ENCODE results near the gene GRIN2A. TPM values are rescaled to one million over a fixed set of nuclear protein-coding genes. Genes with fewer than 3 reads are reported as not detected.
"Not testable (repeated sequence)": the region's sequence is repeated elsewhere in the genome, so short reads cannot be mapped to it uniquely, and the experiment has no call there.

Gene GRIN2A
- total RNA-seq, 2 donors from 2014 or later, result not detected

DNA sequence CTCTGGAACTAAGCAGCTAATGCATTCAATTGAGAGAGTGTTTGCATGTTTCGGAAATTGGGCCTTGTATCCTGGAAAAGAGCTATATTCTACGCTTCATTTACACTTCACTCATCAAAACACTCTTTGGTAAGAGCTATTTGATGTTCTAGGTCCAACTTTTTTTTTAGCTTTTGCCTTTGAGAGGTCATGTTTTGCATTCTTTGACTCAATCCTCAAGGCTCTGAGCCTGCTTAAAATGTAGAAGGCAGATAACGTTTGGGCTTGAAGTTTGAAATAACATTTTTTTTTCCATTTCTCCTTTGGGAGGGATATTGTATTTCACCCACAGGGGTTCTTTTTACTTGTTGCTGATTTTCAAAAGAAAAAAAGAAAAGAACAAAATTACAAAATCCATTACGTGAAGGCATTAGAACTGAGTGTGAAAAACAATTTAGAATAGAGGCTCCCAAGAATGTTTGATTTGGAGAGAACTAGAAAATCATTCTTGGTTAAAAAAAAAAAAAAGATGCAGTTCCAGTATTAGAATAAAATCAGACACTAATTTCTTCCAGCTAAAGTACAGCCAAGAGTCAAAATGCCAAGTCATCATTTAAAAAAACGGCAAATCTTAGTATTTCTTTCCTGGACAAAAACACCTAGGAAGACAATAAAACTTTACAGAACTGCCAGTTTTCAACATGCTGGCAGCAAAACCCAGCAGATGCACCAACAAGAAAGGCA is 268.5 kb downstream of the GRIN2A start:
- no peak overlapping the region for H3K27ac Mint-ChIP-seq
- H3K36me3 Mint-ChIP-seq (ENCODE audit: low read depth), result no peaks in the 10 kb centered on the region
- H3K9me3 Mint-ChIP-seq, result no peaks in the 10 kb centered on the region
- no peak overlapping the region for H3K4me3 Mint-ChIP-seq
- no peaks in the 10 kb centered on the region for H3K27me3 Mint-ChIP-seq
- no peak for ATAC-seq (replicated peaks)
- H3K4me1 Mint-ChIP-seq, result no peaks in the 10 kb centered on the region

- no peaks in the 10 kb centered on the region for H3K4me1 Mint-ChIP-seq
- no peaks in the 10 kb centered on the region for H3K27me3 Mint-ChIP-seq
- no peaks in the 10 kb centered on the region for H3K36me3 Mint-ChIP-seq (ENCODE audit: low read depth)
- H3K4me3 Mint-ChIP-seq, result no peak overlapping the region
- H3K27ac Mint-ChIP-seq, result no peak overlapping the region
- no peak for ATAC-seq (replicated peaks)
- no peaks in the 10 kb centered on the region for H3K9me3 Mint-ChIP-seq
Measured at GRCh38 chr16:9911989-9912388, 270.2 kb downstream of the GRIN2A start.

- Mint-ChIP-seq H3K27ac (no peak overlapping the region), H3K27me3 (no peaks in the 10 kb centered on the region), H3K4me3 (no peak overlapping the region), H3K4me1 (no peaks in the 10 kb centered on the region), H3K9me3 (peaks cover 3% of the 10 kb centered on the region), H3K36me3 (ENCODE audit: low read depth) (no peaks in the 10 kb centered on the region)
- ATAC-seq (replicated peaks), result no peak
Measured at GRCh38 chr16:9911231-9911630, 271.0 kb downstream of the GRIN2A start.

GRCh38 chr16:9909072-9909825 is 273.0 kb downstream of the GRIN2A start:
- H3K4me1 Mint-ChIP-seq, result no peaks in the 10 kb centered on the region
- H3K9me3 Mint-ChIP-seq, result peaks cover 4% of the 10 kb centered on the region
- no peaks in the 10 kb centered on the region for H3K36me3 Mint-ChIP-seq (ENCODE audit: low read depth)
- H3K4me3 Mint-ChIP-seq, result no peak overlapping the region
- H3K27me3 Mint-ChIP-seq, result no peaks in the 10 kb centered on the region
- ATAC-seq (replicated peaks), result no peak
- no peak overlapping the region for H3K27ac Mint-ChIP-seq

DNA sequence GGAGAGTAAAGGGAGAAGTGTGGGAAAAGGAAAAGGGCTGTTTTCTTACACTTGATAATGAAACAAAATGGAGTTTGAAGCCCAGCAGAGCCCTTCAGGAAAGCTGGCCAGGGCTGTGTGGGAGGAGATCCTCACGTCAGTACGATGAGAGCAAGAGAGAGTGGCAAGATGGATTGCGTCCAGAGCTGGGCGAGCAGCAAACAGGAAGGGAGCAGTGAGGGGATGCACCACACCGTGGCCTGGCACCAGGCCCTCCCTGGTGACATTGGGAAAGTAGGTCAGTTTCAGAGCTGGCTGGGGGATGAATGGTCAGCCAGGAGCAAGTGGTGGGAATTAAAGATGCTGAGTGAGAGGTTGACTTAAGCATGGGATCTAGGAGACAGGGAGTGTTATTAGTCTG is 273.6 kb downstream of the GRIN2A start:
- Mint-ChIP-seq H3K4me1 (no peaks in the 10 kb centered on the region), H3K27me3 (no peaks in the 10 kb centered on the region), H3K9me3 (peaks cover 4% of the 10 kb centered on the region), H3K27ac (no peak overlapping the region), H3K4me3 (no peak overlapping the region), H3K36me3 (ENCODE audit: low read depth) (no peaks in the 10 kb centered on the region)
- ATAC-seq (replicated peaks), result no peak

DNA sequence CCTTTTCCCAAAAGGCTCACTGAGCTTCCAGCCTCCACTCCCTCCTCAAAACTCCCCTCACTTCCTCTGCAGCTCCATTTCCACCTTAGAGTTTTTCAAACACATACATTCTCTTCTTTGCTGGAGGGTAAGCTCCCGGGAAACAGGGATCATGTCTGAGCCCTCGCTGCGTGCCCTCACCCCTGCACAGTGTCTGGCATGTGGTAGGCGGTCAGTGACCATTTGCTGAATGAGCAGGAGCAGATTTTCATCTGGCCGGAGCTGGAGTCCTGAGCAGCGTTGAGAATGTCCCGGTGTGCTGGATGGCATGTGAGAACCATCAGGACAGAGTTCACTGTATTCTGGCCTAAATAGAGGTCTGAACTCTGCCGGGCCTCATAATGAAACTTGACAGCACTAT is 274.5 kb downstream of the GRIN2A start:
- no peaks in the 10 kb centered on the region for H3K36me3 Mint-ChIP-seq (ENCODE audit: low read depth)
- H3K27ac Mint-ChIP-seq, result no peak overlapping the region
- H3K4me1 Mint-ChIP-seq, result no peaks in the 10 kb centered on the region
- ATAC-seq (replicated peaks), result no peak
- no peak overlapping the region for H3K4me3 Mint-ChIP-seq
- no peaks in the 10 kb centered on the region for H3K27me3 Mint-ChIP-seq
- peaks cover 4% of the 10 kb centered on the region for H3K9me3 Mint-ChIP-seq

- Mint-ChIP-seq H3K27me3 (no peaks in the 10 kb centered on the region), H3K4me3 (no peak overlapping the region), H3K27ac (no peak overlapping the region), H3K4me1 (no peaks in the 10 kb centered on the region), H3K36me3 (ENCODE audit: low read depth) (no peaks in the 10 kb centered on the region), H3K9me3 (peaks cover 4% of the 10 kb centered on the region)
- ATAC-seq (replicated peaks), result no peak
Measured at GRCh38 chr16:9906218-9906617, 276.0 kb downstream of the GRIN2A start.

GRCh38 chr16:9904526-9904925 is 277.7 kb downstream of the GRIN2A start:
- H3K4me3 Mint-ChIP-seq, result no peak overlapping the region
- no peaks in the 10 kb centered on the region for H3K4me1 Mint-ChIP-seq
- peaks cover 7% of the 10 kb centered on the region for H3K9me3 Mint-ChIP-seq
- no peaks in the 10 kb centered on the region for H3K36me3 Mint-ChIP-seq (ENCODE audit: low read depth)
- no peak for ATAC-seq (replicated peaks)
- H3K27me3 Mint-ChIP-seq, result no peaks in the 10 kb centered on the region
- no peak overlapping the region for H3K27ac Mint-ChIP-seq

DNA sequence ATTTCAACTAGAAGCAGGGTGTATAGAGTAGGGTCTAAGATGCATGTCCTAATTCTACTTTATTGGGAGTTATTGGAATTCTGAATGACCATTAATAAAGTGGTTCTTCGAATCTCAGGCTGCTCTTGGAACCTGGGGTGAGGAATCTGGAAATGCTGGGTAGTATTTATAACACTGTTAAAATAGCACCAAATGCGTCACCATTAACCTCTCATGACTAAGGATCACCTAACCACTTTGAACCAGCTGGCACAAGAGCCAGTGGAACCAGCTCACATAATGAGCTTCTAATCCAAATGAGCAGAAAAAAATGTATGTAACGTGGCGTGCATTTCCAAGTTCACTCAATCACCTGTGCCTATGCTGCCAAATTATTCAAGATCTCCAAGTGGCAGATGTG is 281.7 kb downstream of the GRIN2A start:
- H3K27ac Mint-ChIP-seq, result no peak overlapping the region
- peaks cover 8% of the 10 kb centered on the region for H3K9me3 Mint-ChIP-seq
- no peaks in the 10 kb centered on the region for H3K36me3 Mint-ChIP-seq (ENCODE audit: low read depth)
- H3K27me3 Mint-ChIP-seq, result no peaks in the 10 kb centered on the region
- no peak overlapping the region for H3K4me3 Mint-ChIP-seq
- no peaks in the 10 kb centered on the region for H3K4me1 Mint-ChIP-seq
- no peak for ATAC-seq (replicated peaks)

GRCh38 chr16:9898555-9898954 is 283.7 kb downstream of the GRIN2A start:
- Mint-ChIP-seq H3K4me1 (no peaks in the 10 kb centered on the region), H3K9me3 (peaks cover 15% of the 10 kb centered on the region), H3K36me3 (ENCODE audit: low read depth) (no peaks in the 10 kb centered on the region), H3K27me3 (no peaks in the 10 kb centered on the region), H3K27ac (no peak overlapping the region), H3K4me3 (no peak overlapping the region)
- no peak for ATAC-seq (replicated peaks)

GRCh38 chr16:9898124-9898523 is 284.1 kb downstream of the GRIN2A start:
- Mint-ChIP-seq H3K36me3 (ENCODE audit: low read depth) (no peaks in the 10 kb centered on the region), H3K4me1 (no peaks in the 10 kb centered on the region), H3K27me3 (no peaks in the 10 kb centered on the region), H3K4me3 (no peak overlapping the region), H3K9me3 (peaks cover 15% of the 10 kb centered on the region), H3K27ac (no peak overlapping the region)
- no peak for ATAC-seq (replicated peaks)

- Mint-ChIP-seq H3K4me1 (no peaks in the 10 kb centered on the region), H3K4me3 (no peak overlapping the region), H3K9me3 (peaks cover 20% of the 10 kb centered on the region), H3K36me3 (ENCODE audit: low read depth) (no peaks in the 10 kb centered on the region), H3K27me3 (no peaks in the 10 kb centered on the region), H3K27ac (no peak overlapping the region)
- no peak for ATAC-seq (replicated peaks)
Measured at GRCh38 chr16:9895817-9896216, 286.4 kb downstream of the GRIN2A start.

DNA sequence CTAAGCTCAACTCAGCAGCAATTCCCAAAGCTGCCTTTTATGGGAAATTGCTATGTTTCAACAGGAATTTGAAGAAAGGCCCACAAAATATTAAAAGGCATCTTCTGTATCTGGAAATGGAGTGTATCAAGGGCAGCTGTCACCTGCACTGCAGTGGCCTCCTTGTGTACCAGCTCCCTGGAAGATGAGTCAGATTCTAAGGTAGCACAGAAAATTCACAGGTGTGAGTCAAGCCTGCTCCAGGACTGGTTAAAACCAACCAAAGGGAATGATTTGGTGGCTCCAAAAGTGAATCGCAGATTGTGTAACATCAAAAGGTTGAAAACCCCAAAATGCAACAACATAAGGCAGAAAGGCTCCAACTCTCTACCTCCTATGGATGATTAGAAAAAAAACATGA is 296.4 kb downstream of the GRIN2A start:
- peaks cover 3% of the 10 kb centered on the region for H3K9me3 Mint-ChIP-seq
- H3K4me1 Mint-ChIP-seq, result no peaks in the 10 kb centered on the region
- no peak overlapping the region for H3K27ac Mint-ChIP-seq
- no peak for ATAC-seq (replicated peaks)
- no peak overlapping the region for H3K4me3 Mint-ChIP-seq
- no peaks in the 10 kb centered on the region for H3K27me3 Mint-ChIP-seq
- no peaks in the 10 kb centered on the region for H3K36me3 Mint-ChIP-seq (ENCODE audit: low read depth)

DNA sequence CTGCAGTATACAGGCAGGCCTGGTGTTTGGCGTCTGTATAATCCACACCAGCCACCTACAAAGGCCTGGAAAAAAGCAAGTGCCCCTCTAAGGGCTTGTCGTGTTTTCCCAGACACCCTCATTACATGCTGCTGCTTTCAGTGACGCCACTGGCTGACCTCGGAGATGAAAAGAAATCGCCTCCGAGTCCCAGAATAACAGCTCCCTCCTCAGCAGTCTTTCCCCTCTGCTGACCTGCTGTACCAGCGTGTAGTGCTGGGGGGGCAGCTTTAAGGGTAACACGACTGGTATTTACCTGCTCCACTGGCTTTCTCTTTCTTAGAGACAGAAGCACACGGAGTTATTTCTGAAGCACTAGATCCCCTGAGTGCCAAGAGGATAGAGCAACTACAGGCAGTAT is 296.8 kb downstream of the GRIN2A start:
- H3K9me3 Mint-ChIP-seq, result no peaks in the 10 kb centered on the region
- H3K4me3 Mint-ChIP-seq, result no peak overlapping the region
- H3K4me1 Mint-ChIP-seq, result no peaks in the 10 kb centered on the region
- H3K27ac Mint-ChIP-seq, result no peak overlapping the region
- ATAC-seq (replicated peaks), result no peak
- H3K36me3 Mint-ChIP-seq (ENCODE audit: low read depth), result no peaks in the 10 kb centered on the region
- no peaks in the 10 kb centered on the region for H3K27me3 Mint-ChIP-seq

DNA sequence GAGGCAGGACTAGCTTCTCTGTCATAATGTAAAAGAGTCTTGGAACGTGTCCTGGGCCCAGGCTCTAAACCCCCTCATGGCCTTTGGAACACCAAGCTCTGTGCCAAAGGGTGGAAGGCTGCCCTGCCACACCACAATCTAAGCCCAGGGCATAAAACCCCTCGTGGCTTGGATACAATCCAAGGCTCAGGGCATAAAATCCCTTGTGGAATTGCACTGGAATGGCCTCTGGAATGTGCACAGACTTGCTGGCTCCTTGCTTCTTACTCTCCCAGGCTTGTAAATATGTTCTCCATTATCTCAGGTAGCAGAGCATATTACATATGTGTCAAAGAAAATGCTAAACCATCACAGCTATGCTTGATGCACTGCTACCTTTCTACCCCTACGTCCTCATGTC is 306.2 kb downstream of the GRIN2A start:
- not testable (repeated sequence) for H3K36me3 Mint-ChIP-seq (ENCODE audit: low read depth); H3K4me3 Mint-ChIP-seq; H3K4me1 Mint-ChIP-seq; H3K9me3 Mint-ChIP-seq; H3K27me3 Mint-ChIP-seq; H3K27ac Mint-ChIP-seq; ATAC-seq (replicated peaks)

Measured in activated T-helper 17 cell treated with anti-CD3 and anti-CD28 coated beads, Interleukin-2, amount 50 U/mL, for 72 hours (primary cell).